ENCODE measurements around the gene CCDC97.

CCDC97 gene

DNA sequence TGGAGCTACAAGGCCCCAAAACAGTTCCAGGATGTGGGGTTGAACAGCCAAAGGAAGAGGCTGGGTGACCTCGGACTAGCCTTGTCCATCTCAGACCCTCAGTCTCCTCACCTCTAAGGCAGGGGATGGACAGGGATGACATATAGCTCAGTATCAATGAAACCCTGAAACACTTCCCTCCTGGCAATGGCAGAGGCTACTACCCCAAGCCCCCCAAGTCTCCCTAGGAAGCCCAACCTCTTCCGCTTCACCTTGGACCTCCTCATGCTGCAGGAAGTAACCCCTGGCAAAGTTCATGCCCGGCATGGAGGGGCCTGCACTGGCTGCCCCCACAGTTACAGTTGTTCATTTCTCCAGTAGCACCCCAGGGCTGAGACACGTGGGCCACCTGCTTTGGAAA, 10.6 kb downstream of the CCDC97 start:
- no peak for DNase-seq

DNA sequence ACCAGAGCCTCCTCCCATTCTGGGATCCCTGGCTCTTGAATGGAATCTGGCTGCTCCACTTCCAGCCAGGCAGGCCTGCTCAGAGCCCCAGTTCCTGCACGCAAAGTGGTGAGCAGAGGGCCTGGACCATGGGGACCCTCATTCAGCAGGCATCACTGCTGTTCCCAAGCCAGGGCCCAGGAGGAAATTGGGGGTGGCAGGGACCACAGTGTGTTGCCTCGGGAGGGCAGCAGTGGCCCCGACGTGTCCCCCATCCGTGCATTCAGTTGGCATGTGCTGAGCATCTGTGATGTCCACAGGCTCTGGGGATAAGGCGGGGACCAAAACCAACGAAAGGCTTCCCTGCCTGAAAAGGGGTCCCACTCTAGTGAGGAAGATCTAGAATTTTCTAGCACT, 11.2 kb downstream of the CCDC97 start:
- no peak for DNase-seq

GRCh38 chr19:41321600-41322270, 11.8 kb downstream of the CCDC97 start:
- peak; percentile 55 for DNase-seq

- DNase-seq = no peak
These were observed 12.5 kb downstream of the CCDC97 start for GRCh38 chr19:41322451-41322850.

- DNase-seq = no peak
These were observed 13.1 kb downstream of the CCDC97 start for GRCh38 chr19:41323023-41323422.

DNA sequence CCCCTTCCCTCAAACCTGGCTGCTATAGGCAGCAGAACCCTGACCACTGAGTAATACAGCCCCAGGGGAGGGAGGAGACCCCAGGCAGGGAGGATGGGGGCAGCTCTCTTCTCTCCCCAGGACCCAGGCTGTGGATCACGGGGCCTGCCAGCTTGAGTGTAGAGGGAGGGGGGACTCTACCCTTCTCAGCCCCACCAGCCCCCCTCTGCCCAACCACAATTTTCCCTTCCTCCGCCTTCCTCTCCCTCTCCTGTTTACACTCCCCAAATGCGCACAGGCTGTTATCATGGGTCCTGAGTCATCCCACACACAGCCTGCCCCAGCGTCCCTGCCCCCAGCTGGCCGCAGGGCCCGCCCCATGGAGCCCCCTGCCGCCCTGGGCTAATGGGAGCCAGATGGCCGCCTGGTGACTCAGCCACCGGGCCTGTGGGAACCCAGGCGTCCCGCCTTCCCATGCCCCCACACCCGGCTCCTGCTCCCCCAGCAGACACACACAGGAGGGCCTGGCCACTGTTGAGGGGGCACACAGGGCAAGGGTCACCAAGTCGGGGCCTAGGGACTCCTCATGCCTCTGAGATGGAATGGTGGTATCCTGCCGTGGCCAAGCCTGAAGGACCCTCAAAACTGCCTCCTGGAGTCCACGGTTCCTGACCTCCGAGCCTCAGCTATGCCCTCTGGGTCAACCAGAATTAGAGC, 13.6 kb downstream of the CCDC97 start:
- peak; percentile 97 for DNase-seq

DNA sequence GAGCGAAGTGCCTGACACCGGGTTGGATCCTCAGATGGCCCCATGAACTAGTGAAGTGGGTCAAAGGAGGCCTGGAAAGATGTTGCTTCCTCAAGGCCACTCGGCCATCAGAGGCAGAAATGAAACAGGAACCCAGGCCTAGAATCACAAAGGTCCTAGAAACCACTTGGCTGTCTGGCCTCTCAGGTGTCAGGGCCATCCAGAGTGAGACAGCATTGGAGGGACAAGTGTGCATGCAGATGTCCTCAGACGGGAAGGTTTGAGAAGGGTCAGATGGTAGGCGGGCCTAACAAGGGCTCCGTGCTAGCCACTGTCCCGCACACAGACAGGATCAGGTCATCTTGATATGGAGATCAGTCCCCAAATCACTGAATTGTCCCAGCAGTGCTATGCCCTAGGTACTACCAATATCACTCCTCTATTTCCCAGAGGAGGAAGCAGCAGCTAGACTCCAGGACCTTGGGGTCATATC, 14.3 kb downstream of the CCDC97 start:
- DNase-seq = peak; percentile 6

DNA sequence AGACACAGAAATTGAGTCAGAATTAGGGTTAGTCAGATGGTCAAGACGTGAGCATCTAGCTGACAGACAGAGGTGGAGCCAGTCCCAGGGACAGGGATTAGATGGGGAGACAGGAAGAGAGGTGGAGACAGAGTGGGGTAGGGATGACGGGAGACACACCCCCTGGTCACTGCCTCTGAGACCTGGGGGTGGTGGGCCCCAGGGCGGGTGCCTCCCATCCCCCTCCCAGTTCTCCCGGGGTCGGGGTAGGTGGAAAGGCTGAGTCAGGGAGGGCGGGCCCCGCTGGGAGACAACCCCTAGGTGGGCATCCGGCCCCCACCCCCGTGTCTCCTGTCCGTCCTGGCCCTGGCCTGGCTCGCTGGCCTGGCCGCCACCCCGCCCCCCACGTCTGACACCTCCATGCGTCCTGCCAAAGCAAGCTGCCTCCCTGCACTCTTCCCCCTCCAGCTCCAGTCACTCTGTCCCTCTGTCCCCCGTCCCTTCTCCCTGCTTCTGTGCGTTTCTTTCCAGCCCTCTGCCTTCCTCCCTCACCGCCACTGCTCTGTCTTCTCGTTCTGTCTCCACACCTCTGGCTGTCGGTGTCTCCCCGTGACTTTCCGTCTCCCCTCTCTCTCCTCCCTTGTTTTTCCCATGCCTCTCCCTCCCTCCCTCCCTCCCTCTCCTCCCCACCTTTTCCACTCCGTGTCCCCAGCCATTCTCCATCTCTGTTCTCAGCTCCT, 15.1 kb downstream of the CCDC97 start:
- DNase-seq = peak; percentile 78

DNA sequence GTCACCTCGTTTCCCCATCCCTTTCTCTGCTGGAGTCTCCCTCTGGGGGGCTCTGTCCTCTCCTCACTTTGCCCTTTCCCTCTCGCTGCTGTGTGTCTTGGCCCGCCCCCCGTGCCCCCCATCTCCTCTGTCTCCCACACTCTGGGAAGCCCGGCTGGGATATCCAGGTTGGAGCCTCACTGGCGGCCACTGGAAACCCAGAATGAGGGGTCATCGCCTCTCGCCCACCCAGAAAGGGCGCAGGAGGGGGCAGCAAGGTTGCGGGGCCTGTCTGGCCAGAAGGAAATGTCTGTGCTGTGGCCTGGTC, 15.6 kb downstream of the CCDC97 start:
- DNase-seq = no peak

- DNase-seq = peak; percentile 77
These were observed 16.2 kb downstream of the CCDC97 start for GRCh38 chr19:41325947-41326706.

DNA sequence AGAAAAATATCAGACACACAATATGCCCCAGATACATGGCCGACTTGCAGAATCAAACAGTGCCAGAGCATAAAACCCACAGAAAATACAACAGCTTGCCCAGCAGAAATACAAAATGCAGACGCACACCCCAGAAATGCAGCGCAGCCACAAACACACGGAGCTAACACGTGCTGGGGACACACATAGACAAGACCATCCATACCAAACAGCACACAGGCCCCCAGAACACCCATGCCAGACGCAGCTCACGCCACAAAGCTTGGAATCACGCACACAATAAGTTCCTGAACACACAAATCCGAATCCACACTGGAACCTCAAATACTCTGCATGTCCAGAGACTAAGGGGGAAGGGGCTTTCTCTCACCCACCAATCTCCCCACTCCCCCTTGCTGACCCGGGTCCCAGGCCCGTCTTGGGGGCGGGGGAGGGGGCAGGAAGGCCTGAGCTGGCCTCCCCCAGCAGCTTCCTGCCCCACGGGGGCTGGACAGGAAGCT, 17.2 kb downstream of the CCDC97 start:
- peak; percentile 59 for DNase-seq

DNA sequence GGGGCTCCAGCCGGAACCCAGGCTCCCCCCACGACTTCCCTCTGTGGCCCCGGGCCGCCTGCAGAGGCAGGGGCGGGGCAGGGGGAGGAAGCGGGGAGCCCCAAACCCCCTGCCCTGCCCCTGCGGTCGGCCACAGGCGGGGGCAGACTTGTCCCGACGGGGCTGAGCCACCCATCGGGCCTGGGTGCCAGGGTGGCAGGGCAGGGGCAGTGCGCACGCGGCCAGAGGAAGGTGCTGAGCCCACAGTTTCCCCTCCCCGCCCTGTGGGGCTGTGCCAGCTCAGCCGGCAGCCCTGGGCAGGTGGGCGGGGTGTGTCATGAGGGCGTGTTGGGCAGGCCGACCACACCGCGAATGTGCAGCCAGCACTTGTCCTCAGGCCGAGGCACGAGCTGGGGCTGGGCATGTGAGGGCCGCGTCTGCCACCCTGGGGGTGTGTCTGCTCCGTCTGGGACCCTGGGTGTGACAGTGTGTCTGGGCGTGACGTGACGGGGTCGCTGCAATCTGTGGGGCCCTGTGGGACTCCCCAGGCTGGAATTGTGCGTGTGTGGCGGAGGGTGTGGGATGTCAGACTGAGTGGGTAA, 17.7 kb downstream of the CCDC97 start:
- DNase-seq = peak; percentile 12

DNA sequence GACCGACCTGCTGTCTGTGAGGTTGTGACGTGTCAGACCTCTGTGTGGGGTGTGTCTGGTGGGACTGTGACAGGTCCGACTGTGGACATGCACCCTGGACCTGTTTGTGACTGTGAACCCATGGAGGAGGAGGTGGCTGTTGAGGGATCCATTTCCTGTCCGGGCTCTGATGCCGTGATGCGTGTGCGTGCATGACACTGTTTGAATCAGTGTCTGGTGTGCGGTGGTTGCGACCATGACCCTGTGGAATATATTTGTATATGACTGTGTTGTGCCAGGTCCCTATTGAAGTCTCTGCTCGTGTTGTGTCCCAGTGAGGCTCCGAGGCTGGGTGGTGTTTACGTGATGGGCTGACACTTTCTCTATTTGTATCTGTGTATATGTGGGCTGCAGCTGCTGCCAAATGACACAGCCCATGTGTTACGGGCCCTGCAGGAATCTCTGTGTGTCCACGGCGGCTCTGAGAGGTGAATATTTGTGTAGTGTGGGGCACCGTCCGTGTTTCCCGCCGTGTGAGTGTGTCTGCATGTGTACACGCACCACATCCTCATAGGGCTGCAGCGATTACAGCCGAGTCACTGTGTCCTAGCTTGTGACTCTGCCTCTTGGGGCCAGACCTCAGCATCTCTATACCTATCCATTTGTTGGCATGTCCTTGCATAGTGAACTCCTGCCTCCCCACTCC, 18.3 kb downstream of the CCDC97 start:
- DNase-seq = peak; percentile 23

- DNase-seq = no peak
These were observed 18.9 kb downstream of the CCDC97 start for GRCh38 chr19:41328842-41329225.

- no peak for DNase-seq
These were observed 20.5 kb downstream of the CCDC97 start for GRCh38 chr19:41330481-41330880.

GRCh38 chr19:41330946-41331678, 21.1 kb downstream of the CCDC97 start:
- DNase-seq = no peak

DNA sequence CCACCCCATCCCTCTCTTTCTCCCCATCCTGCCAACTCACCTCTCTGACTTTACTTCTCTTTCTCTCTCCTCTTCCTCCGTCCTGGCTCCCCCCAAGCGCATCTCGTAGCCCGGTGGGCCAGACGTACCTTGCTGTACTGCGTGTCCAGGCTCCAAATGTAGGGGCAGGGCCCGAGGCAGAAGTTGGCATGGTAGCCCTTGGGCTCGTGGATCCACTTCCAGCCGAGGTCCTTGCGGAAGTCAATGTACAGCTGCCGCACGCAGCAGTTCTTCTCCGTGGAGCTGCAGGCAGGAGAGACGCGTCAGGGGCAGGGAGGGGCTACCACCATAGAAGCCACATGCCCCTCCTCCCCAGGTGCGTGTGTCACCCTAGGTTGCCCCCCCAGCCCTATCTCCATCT, 22.0 kb downstream of the CCDC97 start:
- no peak for DNase-seq

- DNase-seq = no peak
These were observed 22.5 kb downstream of the CCDC97 start for GRCh38 chr19:41332468-41332867.

DNA sequence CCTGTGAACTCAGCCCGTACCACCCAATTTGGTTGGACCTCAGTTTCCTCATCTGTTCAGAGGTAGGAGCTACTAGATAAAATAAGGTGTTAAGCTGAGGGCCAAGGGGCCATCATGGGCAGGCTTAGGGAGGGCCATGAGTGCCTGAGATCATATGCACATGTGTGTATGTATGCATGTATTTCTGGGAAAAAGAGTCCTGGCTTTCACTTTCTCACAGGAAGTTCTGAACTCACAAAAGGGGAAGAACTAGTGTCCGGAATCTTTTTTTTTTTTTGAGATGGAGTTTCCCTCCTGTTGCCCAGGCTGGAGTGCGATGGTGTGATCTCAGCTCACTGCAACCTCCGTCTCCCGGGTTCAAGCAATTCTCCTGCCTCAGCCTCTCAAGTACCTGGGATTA, 24.8 kb downstream of the CCDC97 start:
- no peak for DNase-seq

GRCh38 chr19:41335467-41335866, 25.5 kb downstream of the CCDC97 start:
- no peak for DNase-seq

- peak; percentile 82 for DNase-seq
These were observed 30.0 kb downstream of the CCDC97 start for GRCh38 chr19:41339936-41340335.

All from fibroblast of skin of abdomen (primary cell).